GM12874 (cell line): ENCODE results near the gene NKX1-1.

ENCODE experiments used
- CTCF ChIP-seq: IDR thresholded peaks from 2 replicates; pipeline ENCODE4 v1.5.1; 2011; ENCODE audit warnings: low read depth, mild to moderate bottlenecking, control low read depth, low read length, moderate library complexity; ENCODE audit not compliant: insufficient read depth

The NKX1-1 gene

GRCh38 chr4:1448589-1449420, 42.6 kb upstream of the NKX1-1 start:
- no peak for TF ChIP-seq CTCF

- TF ChIP-seq CTCF = no peak
Observed at GRCh38 chr4:1447676-1448588, 41.7 kb upstream of the NKX1-1 start.

GRCh38 chr4:1446502-1447386, 40.5 kb upstream of the NKX1-1 start:
- TF ChIP-seq CTCF = no peak

GRCh38 chr4:1445716-1446445, 39.6 kb upstream of the NKX1-1 start:
- TF ChIP-seq CTCF = no peak

GRCh38 chr4:1427010-1427409, 20.8 kb upstream of the NKX1-1 start:
- TF ChIP-seq CTCF = no peak

GRCh38 chr4:1421657-1422056, 15.4 kb upstream of the NKX1-1 start:
- no peak for TF ChIP-seq CTCF
